ENCODE measurements around the gene STRIP1. TPM values are rescaled to one million over a fixed set of nuclear protein-coding genes. Genes with fewer than 3 reads are reported as not detected.
A peak's percentile ranks its signal among the peaks of the same experiment; 100 is the strongest.

The STRIP1 gene
- total and polyA plus RNA-seq, 4 donors: 5.8 to 22.8 (median 13.2) TPM

DNA sequence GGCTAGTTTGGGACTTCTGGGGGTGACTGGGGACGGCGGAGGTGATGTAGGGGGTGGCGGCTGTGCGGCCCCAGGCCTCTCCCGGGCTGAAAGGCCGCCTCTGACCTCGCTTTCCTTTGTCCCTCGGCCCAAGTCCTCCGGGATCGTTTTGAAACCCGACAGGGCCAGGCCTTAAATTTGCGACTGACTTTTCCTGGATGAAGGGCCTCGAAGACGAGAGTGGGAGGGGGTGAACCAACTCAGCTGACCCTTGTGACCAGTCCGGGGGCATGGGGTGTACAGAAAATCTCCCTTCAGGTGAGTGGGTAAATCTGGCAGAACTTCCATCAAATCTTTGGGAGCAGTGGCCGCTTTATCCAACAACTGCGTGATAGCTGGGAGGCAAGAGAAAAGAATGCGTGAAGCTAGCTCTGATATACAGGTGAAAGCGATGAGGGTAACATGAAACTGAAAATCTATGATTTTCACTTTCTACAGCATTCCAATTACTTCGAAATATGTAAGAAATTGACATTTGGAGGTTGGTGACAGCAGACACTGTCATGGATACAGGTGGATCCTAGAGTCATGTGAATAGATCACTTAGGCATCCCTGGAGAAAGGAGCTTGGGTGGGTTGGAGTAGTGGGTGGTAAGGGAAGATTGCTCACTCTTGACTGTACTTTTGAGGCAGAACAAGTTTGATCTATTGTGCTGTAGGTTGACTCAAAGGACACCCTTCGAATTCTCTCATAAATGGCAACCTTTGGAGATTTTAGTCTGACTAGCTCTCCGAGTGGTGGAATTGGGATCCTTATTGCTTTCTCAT lies 49.0 kb upstream of the STRIP1 start:
- Histone ChIP-seq H3K27me3 (ENCODE audit: control insufficient read depth in 4 of 4, insufficient read depth in 4 of 4, low read length in 3 of 4) (no peaks in the 10 kb centered on the region), H3K36me3 (ENCODE audit: control insufficient read depth in 4 of 4, insufficient read depth in 3 of 4, low read depth in 1 of 4, low read length in 3 of 4) (no peaks in the 10 kb centered on the region), H3K4me1 (ENCODE audit: control insufficient read depth in 4 of 4, insufficient read depth in 4 of 4, low read length in 3 of 4) (peaks cover 5 to 73% (median 65%) of the 10 kb centered on the region in 4 donors), H3K4me3 (ENCODE audit: low read depth in 1 of 3, low read length in 3 of 3) (peak overlapping the region; percentile 78 to 89 (median 89)), H3K9me3 (ENCODE audit: control insufficient read depth in 4 of 4, low read length in 3 of 4) (no peaks in the 10 kb centered on the region), H3K27ac (ENCODE audit: low read depth in 1 of 2, low read length in 2 of 2) (peak overlapping the region; percentile 91 to 98), H3K9ac (ENCODE audit: low read depth in 1 of 2, low read length in 2 of 2) (peak overlapping the region; percentile 88 to 91)
- DNase-seq (ENCODE audit: low spot score): no peak
- TF ChIP-seq, protein P1, sequence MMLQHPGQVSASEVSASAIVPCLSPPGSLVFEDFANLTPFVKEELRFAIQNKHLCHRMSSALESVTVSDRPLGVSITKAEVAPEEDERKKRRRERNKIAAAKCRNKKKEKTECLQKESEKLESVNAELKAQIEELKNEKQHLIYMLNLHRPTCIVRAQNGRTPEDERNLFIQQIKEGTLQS (IDR thresholded peaks at IDR 0.05): no peak
- no peak for TF ChIP-seq GABPA (IDR thresholded peaks at IDR 0.05 in 1 of 2, conservative IDR thresholded peaks at IDR 0.05 in 1 of 2)
- TF ChIP-seq NR2F2 (IDR thresholded peaks at IDR 0.05): peak; percentile 17
- TF ChIP-seq HNF4A (conservative IDR thresholded peaks at IDR 0.05): peak in 1 of 2 donors; percentile 35
- no peak for TF ChIP-seq SP1 (IDR thresholded peaks at IDR 0.05)
- no peak for TF ChIP-seq TAF1 (conservative IDR thresholded peaks at IDR 0.05)
- TF ChIP-seq, protein P2, sequence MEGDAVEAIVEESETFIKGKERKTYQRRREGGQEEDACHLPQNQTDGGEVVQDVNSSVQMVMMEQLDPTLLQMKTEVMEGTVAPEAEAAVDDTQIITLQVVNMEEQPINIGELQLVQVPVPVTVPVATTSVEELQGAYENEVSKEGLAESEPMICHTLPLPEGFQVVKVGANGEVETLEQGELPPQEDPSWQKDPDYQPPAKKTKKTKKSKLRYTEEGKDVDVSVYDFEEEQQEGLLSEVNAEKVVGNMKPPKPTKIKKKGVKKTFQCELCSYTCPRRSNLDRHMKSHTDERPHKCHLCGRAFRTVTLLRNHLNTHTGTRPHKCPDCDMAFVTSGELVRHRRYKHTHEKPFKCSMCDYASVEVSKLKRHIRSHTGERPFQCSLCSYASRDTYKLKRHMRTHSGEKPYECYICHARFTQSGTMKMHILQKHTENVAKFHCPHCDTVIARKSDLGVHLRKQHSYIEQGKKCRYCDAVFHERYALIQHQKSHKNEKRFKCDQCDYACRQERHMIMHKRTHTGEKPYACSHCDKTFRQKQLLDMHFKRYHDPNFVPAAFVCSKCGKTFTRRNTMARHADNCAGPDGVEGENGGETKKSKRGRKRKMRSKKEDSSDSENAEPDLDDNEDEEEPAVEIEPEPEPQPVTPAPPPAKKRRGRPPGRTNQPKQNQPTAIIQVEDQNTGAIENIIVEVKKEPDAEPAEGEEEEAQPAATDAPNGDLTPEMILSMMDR (IDR thresholded peaks at IDR 0.05; ENCODE audit: low read depth, low read length, missing input control): no peak
- 9% methylated on average over 22 of the region's 22 CpGs for WGBS

DNA sequence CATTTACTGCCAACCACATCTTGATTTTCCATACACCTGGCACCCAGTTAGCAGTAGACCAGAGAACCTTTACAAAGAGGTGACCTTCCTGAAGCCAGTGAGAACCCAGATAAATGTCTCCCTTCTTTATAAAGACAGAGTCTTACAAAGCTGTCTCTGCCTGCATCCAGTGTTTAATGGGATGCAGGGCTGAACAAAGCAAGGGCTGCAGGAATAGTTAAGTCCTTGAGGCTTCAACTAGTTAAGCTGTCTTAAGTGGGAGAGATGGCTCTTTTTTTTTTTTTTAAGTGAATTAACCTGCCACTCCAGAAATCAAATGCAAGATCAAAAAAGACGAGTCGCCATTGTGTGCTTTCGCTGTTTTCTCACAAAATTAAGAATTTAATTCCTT lies 48.4 kb upstream of the STRIP1 start:
- DNase-seq (ENCODE audit: low spot score): no peak
- H3K9me3 ChIP-seq (ENCODE audit: control insufficient read depth in 4 of 4, low read length in 3 of 4): no peaks in the 10 kb centered on the region
- H3K4me3 ChIP-seq (ENCODE audit: low read depth in 1 of 3, low read length in 3 of 3): peak overlapping the region; percentile 78 to 89 (median 89)
- peak overlapping the region; percentile 88 to 91 for H3K9ac ChIP-seq (ENCODE audit: low read depth in 1 of 2, low read length in 2 of 2)
- WGBS: 82% methylated on average over 3 of the region's 3 CpGs
- peaks cover 5 to 70% (median 63%) of the 10 kb centered on the region in 4 donors for H3K4me1 ChIP-seq (ENCODE audit: control insufficient read depth in 4 of 4, insufficient read depth in 4 of 4, low read length in 3 of 4)
- peak overlapping the region in 1 of 2 donors; percentile 45 for H3K27ac ChIP-seq (ENCODE audit: low read depth in 1 of 2, low read length in 2 of 2)
- H3K36me3 ChIP-seq (ENCODE audit: control insufficient read depth in 4 of 4, insufficient read depth in 3 of 4, low read depth in 1 of 4, low read length in 3 of 4): no peaks in the 10 kb centered on the region
- TF ChIP-seq, protein P3, sequence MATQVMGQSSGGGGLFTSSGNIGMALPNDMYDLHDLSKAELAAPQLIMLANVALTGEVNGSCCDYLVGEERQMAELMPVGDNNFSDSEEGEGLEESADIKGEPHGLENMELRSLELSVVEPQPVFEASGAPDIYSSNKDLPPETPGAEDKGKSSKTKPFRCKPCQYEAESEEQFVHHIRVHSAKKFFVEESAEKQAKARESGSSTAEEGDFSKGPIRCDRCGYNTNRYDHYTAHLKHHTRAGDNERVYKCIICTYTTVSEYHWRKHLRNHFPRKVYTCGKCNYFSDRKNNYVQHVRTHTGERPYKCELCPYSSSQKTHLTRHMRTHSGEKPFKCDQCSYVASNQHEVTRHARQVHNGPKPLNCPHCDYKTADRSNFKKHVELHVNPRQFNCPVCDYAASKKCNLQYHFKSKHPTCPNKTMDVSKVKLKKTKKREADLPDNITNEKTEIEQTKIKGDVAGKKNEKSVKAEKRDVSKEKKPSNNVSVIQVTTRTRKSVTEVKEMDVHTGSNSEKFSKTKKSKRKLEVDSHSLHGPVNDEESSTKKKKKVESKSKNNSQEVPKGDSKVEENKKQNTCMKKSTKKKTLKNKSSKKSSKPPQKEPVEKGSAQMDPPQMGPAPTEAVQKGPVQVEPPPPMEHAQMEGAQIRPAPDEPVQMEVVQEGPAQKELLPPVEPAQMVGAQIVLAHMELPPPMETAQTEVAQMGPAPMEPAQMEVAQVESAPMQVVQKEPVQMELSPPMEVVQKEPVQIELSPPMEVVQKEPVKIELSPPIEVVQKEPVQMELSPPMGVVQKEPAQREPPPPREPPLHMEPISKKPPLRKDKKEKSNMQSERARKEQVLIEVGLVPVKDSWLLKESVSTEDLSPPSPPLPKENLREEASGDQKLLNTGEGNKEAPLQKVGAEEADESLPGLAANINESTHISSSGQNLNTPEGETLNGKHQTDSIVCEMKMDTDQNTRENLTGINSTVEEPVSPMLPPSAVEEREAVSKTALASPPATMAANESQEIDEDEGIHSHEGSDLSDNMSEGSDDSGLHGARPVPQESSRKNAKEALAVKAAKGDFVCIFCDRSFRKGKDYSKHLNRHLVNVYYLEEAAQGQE (IDR thresholded peaks at IDR 0.05): no peak
- TF ChIP-seq, protein P4, sequence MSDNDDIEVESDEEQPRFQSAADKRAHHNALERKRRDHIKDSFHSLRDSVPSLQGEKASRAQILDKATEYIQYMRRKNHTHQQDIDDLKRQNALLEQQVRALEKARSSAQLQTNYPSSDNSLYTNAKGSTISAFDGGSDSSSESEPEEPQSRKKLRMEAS (IDR thresholded peaks at IDR 0.05): no peak
- TF ChIP-seq, protein P1 (IDR thresholded peaks at IDR 0.05): no peak
- TF ChIP-seq, protein P5, sequence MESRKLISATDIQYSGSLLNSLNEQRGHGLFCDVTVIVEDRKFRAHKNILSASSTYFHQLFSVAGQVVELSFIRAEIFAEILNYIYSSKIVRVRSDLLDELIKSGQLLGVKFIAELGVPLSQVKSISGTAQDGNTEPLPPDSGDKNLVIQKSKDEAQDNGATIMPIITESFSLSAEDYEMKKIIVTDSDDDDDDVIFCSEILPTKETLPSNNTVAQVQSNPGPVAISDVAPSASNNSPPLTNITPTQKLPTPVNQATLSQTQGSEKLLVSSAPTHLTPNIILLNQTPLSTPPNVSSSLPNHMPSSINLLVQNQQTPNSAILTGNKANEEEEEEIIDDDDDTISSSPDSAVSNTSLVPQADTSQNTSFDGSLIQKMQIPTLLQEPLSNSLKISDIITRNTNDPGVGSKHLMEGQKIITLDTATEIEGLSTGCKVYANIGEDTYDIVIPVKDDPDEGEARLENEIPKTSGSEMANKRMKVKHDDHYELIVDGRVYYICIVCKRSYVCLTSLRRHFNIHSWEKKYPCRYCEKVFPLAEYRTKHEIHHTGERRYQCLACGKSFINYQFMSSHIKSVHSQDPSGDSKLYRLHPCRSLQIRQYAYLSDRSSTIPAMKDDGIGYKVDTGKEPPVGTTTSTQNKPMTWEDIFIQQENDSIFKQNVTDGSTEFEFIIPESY (IDR thresholded peaks at IDR 0.05): no peak
- no peak for TF ChIP-seq RXRA (IDR thresholded peaks at IDR 0.05)
- no peak for TF ChIP-seq FOXA2 (IDR thresholded peaks at IDR 0.05)
- no peak for TF ChIP-seq TAF1 (conservative IDR thresholded peaks at IDR 0.05)
- no peak for TF ChIP-seq SP1 (IDR thresholded peaks at IDR 0.05)
- TF ChIP-seq GABPA (IDR thresholded peaks at IDR 0.05 in 1 of 2, conservative IDR thresholded peaks at IDR 0.05 in 1 of 2): no peak
- H3K27me3 ChIP-seq (ENCODE audit: control insufficient read depth in 4 of 4, insufficient read depth in 4 of 4, low read length in 3 of 4): no peaks in the 10 kb centered on the region
